Activated naive CD4-positive, alpha-beta T cell (primary cell): Measurements from ENCODE around the gene LHPP.
"Not testable (repeated sequence)": the region's sequence is repeated elsewhere in the genome, so short reads cannot be mapped to it uniquely, and the experiment has no call there.

ENCODE experiments used
- DNase-seq, 4 experiments: peaks; one replicate each; lab custom pipeline; 2025; lab: John Stamatoyannopoulos, UW

LHPP gene

GRCh38 chr10:124461642-124462347, at the start of gene LHPP:
TSS of gene LHPP (plus strand) at chr10:124461823. CDS start at chr10:124461863, 40 bp downstream.
- peak; percentile 59 to 82 (median 64) for DNase-seq

GRCh38 chr10:124414076-124414475, 47.5 kb upstream of the LHPP start:
- DNase-seq = no peak

- no peak for DNase-seq
Measured at GRCh38 chr10:124415210-124415609, 46.4 kb upstream of the LHPP start.

GRCh38 chr10:124416733-124417132, 44.9 kb upstream of the LHPP start:
- DNase-seq = no peak

- DNase-seq = peak; percentile 6 to 35 (median 30)
Measured at GRCh38 chr10:124417895-124418725, 43.5 kb upstream of the LHPP start.

- DNase-seq = peak; percentile 73 to 96 (median 90)
Measured at GRCh38 chr10:124418726-124419501, 42.7 kb upstream of the LHPP start, which contains the start of gene OAT. TSS of gene OAT (minus strand) at chr10:124418923. CDS start at chr10:124412171, 6,752 bp downstream.

GRCh38 chr10:124419635-124420034, 42.0 kb upstream of the LHPP start:
- DNase-seq = no peak

GRCh38 chr10:124420254-124420653, 41.4 kb upstream of the LHPP start:
- DNase-seq = no peak

GRCh38 chr10:124422742-124423141, 38.9 kb upstream of the LHPP start:
- no peak for DNase-seq

GRCh38 chr10:124423813-124424212, 37.8 kb upstream of the LHPP start:
- no peak for DNase-seq

GRCh38 chr10:124425227-124425962, 36.2 kb upstream of the LHPP start:
- DNase-seq = no peak

- no peak for DNase-seq
Measured at GRCh38 chr10:124428207-124428777, 33.3 kb upstream of the LHPP start.

GRCh38 chr10:124429576-124429975, 32.0 kb upstream of the LHPP start:
- no peak for DNase-seq

- no peak for DNase-seq
Measured at GRCh38 chr10:124430077-124430476, 31.5 kb upstream of the LHPP start.

- DNase-seq = no peak
Measured at GRCh38 chr10:124433461-124433860, 28.2 kb upstream of the LHPP start.

GRCh38 chr10:124435683-124436082, 25.9 kb upstream of the LHPP start:
- not testable (repeated sequence) for DNase-seq

GRCh38 chr10:124436191-124436638, 25.4 kb upstream of the LHPP start:
- DNase-seq = no peak

- not testable (repeated sequence) for DNase-seq
Measured at GRCh38 chr10:124441694-124442093, 19.9 kb upstream of the LHPP start.

- no peak for DNase-seq
Measured at GRCh38 chr10:124446830-124447750, 14.5 kb upstream of the LHPP start.
